ENCODE measurements around the gene RHBDL1. TPM values are rescaled to one million over a fixed set of nuclear protein-coding genes. Genes with fewer than 3 reads are reported as not detected.
A peak's percentile ranks its signal among the peaks of the same experiment; 100 is the strongest.

The RHBDL1 gene
- total and polyA plus RNA-seq, 2 donors (not counting 3 experiments of a cell fraction or from before 2014, with no cell fraction given): 1.1 to 1.8 TPM

DNA sequence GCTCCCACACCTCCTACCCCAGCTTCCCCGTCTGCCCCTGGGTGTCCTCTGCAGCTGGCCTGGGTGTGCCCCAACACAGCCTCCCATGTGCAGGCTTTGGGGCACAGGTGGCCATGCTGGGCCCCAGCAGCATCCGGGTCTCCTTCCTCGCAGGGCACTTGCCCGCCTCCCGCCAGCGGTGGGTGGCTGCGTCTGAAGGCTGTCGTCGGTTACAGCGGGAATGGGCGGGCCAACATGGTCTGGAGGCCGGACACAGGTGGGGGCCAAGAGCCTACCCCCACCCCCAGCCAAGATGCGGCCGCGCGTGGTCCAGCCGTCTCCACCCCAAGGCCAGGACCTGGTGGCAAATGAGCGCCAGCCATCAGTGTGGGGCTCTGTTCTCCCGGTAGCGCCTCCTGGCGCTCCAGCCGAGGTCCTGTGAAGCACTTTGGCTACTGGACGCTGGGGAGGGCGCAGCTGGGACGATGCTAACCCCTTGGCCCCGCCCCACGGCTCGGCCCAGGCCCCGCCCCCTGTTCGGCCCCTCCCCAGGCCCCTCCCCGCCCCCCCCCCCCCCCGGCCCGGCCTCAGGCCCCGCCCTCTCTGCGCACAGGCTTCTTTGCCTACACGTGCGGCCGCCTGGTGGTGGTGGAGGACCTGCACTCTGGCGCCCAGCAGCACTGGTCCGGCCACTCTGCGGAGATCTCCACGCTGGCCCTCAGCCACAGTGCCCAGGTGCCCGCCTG is 14.8 kb upstream of the RHBDL1 start:
- Histone ChIP-seq H3K79me2 (ENCODE audit: control insufficient read depth, insufficient read depth, low read length) (no peaks in the 10 kb centered on the region), H3K9me3 (replicated peaks; ENCODE audit: control insufficient read depth, insufficient read depth, low read length) (no peaks in the 10 kb centered on the region), H3K9me1 (replicated peaks; ENCODE audit: control insufficient read depth, extremely low read depth, insufficient read depth, low read length) (no peaks in the 10 kb centered on the region), H3K9ac (replicated peaks; ENCODE audit: extremely low read depth, insufficient read depth, low read length) (no peak overlapping the region), H3K36me3 (ENCODE audit: control insufficient read depth in 2 of 2, extremely low read depth in 1 of 2, insufficient read depth in 2 of 2, low read length in 2 of 2) (peaks cover 0 to 3% of the 10 kb centered on the region in 2 experiments), H4K20me1 (replicated peaks; ENCODE audit: control insufficient read depth, extremely low read depth, insufficient read depth, low read length) (no peaks in the 10 kb centered on the region), H3K27me3 (ENCODE audit: control insufficient read depth in 2 of 2, insufficient read depth in 2 of 2, low read length in 2 of 2) (no peaks in the 10 kb centered on the region), H2AFZ (ENCODE audit: low read depth, low read length) (peak overlapping the region; percentile 25), H3K27ac (ENCODE audit: insufficient read depth, low read depth, low read length) (no peak overlapping the region), H3K4me3 (replicated peaks in 1 of 3; ENCODE audit: insufficient read depth in 1 of 3, low read depth in 1 of 3, low read length in 3 of 3) (peak overlapping the region in 1 of 3 experiments; percentile 11), H3K4me2 (ENCODE audit: insufficient read depth, low read length) (no peak overlapping the region), H3K4me1 (ENCODE audit: control insufficient read depth, extremely low read depth, insufficient read depth, low read length) (no peaks in the 10 kb centered on the region)
- BruUV-seq (replicated peaks): no TSS peak
- intact Hi-C loops (cut with micrococcal nuclease): loop anchor here (1.0 kb wide), 5 partner anchors 11 to 268 kb away; partner anchors contain the start of gene WDR90
- dilution Hi-C loops (cut with MboI; ENCODE audit: extremely low pct_ligation_motif_present, low sequenced_read_pairs): no loop called here
- FAIRE-seq (peak; percentile 96), DNase-seq (ENCODE audit: low read depth, low spot score) (peak; percentile 88)
- TF ChIP-seq POLR2AphosphoS5 (IDR thresholded peaks at IDR 0.05; ENCODE audit: insufficient read depth, low read depth, low read length) (peak; percentile 54), EZH2 (IDR thresholded peaks at IDR 0.05; ENCODE audit: borderline replicate concordance, low read depth, low read length, severe bottlenecking) (no peak), MYC (IDR thresholded peaks at IDR 0.05; ENCODE audit: low read depth, low read length) (no peak), GATA2 (IDR thresholded peaks at IDR 0.05; ENCODE audit: insufficient read depth, insufficient read length, low read depth, low read length) (no peak), JUN (IDR thresholded peaks at IDR 0.05; ENCODE audit: borderline replicate concordance, insufficient read depth, insufficient read length, low read depth) (no peak), POLR2A (IDR thresholded peaks at IDR 0.05; ENCODE audit: low read depth, low read length) (peak; percentile 56), FOS (IDR thresholded peaks at IDR 0.05; ENCODE audit: borderline replicate concordance, insufficient read depth, low read length) (no peak)
- TF ChIP-seq, protein P1, sequence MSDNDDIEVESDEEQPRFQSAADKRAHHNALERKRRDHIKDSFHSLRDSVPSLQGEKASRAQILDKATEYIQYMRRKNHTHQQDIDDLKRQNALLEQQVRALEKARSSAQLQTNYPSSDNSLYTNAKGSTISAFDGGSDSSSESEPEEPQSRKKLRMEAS (IDR thresholded peaks at IDR 0.05; ENCODE audit: insufficient read depth, insufficient read length): peak; percentile 59
- TF ChIP-seq, protein P2, sequence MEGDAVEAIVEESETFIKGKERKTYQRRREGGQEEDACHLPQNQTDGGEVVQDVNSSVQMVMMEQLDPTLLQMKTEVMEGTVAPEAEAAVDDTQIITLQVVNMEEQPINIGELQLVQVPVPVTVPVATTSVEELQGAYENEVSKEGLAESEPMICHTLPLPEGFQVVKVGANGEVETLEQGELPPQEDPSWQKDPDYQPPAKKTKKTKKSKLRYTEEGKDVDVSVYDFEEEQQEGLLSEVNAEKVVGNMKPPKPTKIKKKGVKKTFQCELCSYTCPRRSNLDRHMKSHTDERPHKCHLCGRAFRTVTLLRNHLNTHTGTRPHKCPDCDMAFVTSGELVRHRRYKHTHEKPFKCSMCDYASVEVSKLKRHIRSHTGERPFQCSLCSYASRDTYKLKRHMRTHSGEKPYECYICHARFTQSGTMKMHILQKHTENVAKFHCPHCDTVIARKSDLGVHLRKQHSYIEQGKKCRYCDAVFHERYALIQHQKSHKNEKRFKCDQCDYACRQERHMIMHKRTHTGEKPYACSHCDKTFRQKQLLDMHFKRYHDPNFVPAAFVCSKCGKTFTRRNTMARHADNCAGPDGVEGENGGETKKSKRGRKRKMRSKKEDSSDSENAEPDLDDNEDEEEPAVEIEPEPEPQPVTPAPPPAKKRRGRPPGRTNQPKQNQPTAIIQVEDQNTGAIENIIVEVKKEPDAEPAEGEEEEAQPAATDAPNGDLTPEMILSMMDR (IDR thresholded peaks at IDR 0.05; ENCODE audit: extremely low read depth in 1 of 2, insufficient read depth in 1 of 2, low read depth in 1 of 2, low read length in 2 of 2): peak; percentile 38 to 74
- POLR2A ChIA-PET: interaction anchor here (0.7 kb wide), 1 partner anchor 12 kb away, joined by 3 read pairs; no protein-coding TSS in a partner anchor
- CTCF ChIA-PET: interaction anchor here (0.7 to 1.9 kb wide), 10 partner anchors 9 to 134 kb away, joined by 3 to 16 read pairs (median 3); partner anchors contain the start of genes METTL26 and WDR90

Data from endothelial cell of umbilical vein (primary cell).